GM12874 (cell line): Measurements from ENCODE around the gene FEV.

Source experiments
- CTCF ChIP-seq: IDR thresholded peaks from 2 replicates; pipeline ENCODE4 v1.5.1; 2011; ENCODE audit warnings: low read depth, mild to moderate bottlenecking, control low read depth, low read length, moderate library complexity; ENCODE audit not compliant: insufficient read depth

FEV gene

DNA sequence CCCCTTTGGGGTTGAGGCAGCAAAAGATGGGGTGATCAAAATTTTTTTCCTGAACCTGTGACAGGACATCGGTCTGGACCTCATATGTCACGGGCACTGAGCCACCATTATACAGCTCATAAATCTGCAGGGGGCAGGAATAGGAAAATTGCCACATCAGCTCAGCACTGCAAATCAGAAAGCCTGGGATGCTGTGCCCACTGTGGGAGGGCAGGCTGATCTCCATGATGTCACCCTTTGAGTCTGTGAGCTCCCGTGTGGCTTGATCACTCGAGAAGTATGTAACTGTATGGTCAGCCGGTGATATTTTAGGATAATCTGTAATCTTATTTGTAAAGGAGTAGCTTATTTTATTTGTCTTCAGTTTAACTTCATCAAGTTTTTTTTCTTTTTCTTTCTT is 25.9 kb upstream of the FEV start:
- TF ChIP-seq CTCF = no peak

DNA sequence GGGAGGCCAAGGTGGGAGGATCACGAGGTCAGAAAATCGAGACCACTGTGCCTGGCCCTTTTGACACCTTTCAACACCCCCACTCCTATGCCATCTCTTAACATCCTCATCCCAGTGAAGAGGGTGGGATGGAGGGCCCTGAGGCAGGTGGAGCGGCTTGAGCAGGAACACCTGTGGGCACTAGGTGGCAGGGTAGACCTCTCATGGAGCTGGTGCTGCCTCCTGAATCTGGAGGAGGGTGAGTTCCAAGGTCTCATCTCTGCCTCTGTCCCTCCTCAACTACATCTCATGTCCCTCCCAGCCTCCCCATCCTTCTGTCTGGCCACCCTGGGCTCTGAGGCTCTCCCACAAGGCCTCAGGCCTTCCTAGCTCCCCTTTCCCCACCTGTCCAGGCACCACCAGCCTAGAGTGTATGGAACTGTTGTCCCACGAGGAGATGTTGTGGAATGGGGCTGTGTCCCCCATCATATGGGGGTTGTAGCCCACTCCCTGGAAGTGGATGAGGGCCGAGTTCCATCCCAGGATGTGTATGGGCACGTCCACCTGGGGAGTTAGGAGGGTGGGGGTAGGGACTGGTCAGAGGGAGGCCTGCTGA is 25.3 kb upstream of the FEV start:
- TF ChIP-seq CTCF = peak; percentile 70

DNA sequence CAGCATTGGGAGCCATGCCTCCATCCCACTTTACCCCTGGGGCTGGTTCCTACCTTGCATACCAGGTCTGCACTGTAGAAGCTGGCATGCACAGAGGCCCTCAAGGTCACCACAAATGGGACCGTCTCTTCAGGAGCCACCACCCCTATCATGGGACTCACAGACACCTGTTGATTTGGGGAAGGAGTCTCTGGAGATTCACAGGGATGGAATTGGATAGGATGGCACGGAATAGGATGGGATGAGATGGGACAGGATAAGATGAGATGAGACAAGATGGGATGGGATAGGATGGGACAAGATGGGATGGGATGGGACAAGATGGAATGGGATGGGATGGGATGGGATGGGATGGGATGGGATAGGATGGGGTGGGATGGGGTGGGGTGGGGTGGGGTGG is 24.3 kb upstream of the FEV start:
- TF ChIP-seq CTCF = no peak

DNA sequence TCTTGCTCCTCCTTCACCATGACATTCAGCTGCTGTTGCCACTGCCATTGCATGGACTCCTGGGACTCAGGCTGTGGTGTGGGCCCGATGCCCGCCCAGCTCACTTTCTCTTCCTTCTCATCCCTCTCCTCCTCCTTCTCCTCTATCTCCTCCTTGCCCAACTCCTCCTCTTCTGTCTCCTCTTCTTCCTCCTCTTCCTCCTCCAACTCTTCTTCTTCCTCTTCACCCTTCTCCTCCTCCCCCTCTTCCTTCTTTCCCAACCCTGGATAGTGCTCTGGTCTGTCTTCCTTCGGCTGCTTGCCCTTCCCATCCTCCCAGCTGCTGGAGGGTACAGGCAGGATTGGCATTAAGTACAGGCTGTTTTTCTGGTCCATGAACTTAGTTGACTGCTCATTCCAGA is 19.0 kb upstream of the FEV start:
- no peak for TF ChIP-seq CTCF

- TF ChIP-seq CTCF = no peak
Measured at GRCh38 chr2:219003267-219003634, 18.3 kb upstream of the FEV start.

DNA sequence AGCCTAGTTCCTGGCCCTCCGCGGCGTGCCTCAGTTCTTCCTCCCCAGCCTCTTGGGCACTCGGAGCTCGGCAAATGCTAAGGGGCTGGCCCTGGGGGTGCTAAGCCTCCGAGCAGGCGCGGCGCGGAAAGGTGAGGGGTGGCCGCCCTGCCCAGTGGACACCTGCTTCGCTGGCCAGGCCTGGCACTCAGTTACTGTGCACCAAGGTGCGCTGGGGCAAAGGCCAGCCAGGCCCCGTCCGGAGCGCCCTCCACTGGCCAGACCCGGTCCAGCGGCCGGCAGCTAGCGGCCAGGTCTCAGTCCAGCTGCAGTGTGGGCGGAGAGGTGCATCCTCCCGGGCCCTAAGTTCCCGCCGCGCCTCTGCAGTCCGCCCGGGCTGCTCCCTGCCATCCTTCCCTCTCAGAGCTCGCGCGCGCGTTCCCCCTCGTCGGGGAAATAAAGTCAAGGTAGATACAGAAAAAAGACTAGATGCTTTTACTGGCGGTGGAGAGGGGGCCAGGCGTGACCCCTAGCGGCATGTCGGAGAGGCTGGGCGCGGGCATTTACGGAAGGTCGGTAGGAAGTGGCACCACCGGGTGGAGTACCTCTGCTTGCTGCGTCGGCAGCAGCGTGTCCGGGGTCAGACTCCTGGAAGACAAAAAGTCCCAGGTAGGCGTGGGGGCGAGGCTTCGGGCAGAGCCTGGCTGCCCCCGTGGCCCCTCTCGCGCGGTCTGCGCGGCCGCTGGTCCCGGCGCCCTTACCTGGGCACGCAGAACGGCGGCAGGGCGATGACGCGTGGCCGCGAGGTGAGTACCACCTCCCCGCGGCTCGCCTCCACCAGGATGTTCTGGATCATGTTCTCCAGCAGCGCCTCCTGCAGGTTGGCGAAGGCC is 17.6 kb upstream of the FEV start:
- TF ChIP-seq CTCF = peak; percentile 61

DNA sequence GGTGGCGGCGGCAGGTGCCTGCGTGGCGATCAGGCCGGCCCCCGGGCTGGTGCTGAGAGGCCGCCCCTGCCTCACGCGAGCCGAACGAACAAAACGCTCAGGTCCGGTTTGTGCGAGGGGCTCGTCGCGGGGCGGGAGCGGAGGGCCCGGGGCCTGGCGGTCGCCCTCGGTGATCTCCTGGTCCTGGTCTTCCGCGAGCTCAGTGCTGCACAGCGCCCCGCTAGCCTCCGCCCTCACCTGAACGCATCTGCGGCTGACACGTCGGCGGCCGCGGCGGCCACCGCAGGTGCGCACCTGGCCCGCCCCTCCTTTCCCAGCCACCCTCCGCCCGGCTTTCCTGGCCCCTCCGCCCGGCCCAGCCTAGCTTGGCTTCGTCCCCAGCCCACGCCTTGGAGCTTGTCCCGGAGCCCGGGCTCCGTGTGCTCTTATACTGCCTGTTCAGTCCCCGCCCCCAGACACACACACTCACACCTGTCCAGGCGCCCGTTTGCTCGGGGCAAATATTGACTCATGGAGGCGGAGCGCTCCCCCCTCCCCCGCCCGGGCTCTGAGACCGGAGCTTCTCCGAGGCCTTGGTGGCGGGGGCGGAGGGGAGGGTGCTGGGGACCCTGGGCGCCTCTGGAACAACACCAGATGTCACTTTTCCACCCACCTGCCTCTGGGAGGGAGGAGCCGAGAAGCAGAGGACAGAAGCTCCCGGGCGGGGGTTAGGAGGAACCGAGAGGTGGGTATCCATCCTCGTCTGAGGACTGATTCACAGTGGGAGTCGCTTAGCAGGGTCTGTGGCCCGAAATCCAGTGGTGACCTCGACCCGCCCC is 16.8 kb upstream of the FEV start:
- TF ChIP-seq CTCF = no peak
